Left renal cortex interstitium (tissue), 4 donors: ENCODE measurements around the gene PGAP3. TPM values are rescaled to one million over a fixed set of nuclear protein-coding genes. Genes with fewer than 3 reads are reported as not detected.

Experiments used
- DNase-seq, 4 donors: peaks; one replicate each; pipeline ENCODE4 v3.0.0-alpha.2; 2013; ENCODE audit warnings: low read depth in 4 of 4, low spot score in 2 of 4, missing footprints in 1 of 4
- polyA plus RNA-seq, 4 donors: library from polyadenylated mRNA; unstranded; fragments of 120-200 nt; gene quantifications; one replicate each; pipeline ENCODE4 v1.2.1, GENCODE V29; 2013; ENCODE audit not compliant: insufficient read length in 4 of 4

Gene PGAP3
- polyA plus RNA-seq, 4 donors = 36.7 to 48.7 (median 43.1) TPM

GRCh38 chr17:39625198-39625785, 62.6 kb downstream of the PGAP3 start:
- DNase-seq = no peak

- no peak for DNase-seq
These were observed 63.5 kb downstream of the PGAP3 start for GRCh38 chr17:39624313-39624712.

- DNase-seq = no peak
These were observed 64.4 kb downstream of the PGAP3 start for GRCh38 chr17:39623356-39623950.

GRCh38 chr17:39622380-39623006, 65.4 kb downstream of the PGAP3 start:
- no peak for DNase-seq

- DNase-seq = peak in 3 of 4 donors; percentile 69 to 77 (median 70)
These were observed 66.1 kb downstream of the PGAP3 start for GRCh38 chr17:39621523-39622379.

Other genes with a start within 250 kb of the PGAP3 start
- gene MED1, start 236.8 kb downstream of the PGAP3 start, polyA plus RNA-seq = 10 to 100 TPM; 47.0 to 54.9 (median 51.7) TPM
- 10 to 100 TPM; 40.6 to 70.5 (median 56.3) TPM for gene CDK12, start 226.6 kb downstream of the PGAP3 start, polyA plus RNA-seq
- gene NEUROD2, start 80.1 kb downstream of the PGAP3 start, polyA plus RNA-seq = under 1 TPM in 3 of 4 donors, not detected in 1; 0.03 to 0.07 (median 0.06) TPM
- 10 to 100 TPM; 10.9 to 19.8 (median 14.1) TPM for gene PPP1R1B, start 61.1 kb downstream of the PGAP3 start, polyA plus RNA-seq
- 10 to 100 TPM; 44.2 to 57.8 (median 47.0) TPM for gene STARD3, start 50.9 kb downstream of the PGAP3 start, polyA plus RNA-seq
- 1 to 10 TPM; 1.1 to 2.2 (median 1.7) TPM for gene TCAP, start 22.7 kb downstream of the PGAP3 start, polyA plus RNA-seq
- 1 to 10 TPM; 2.1 to 4.5 (median 2.7) TPM for gene PNMT, start 19.6 kb downstream of the PGAP3 start, polyA plus RNA-seq
- gene ERBB2, start 12.0 kb upstream of the PGAP3 start, polyA plus RNA-seq = 100 to 1,000 TPM; 173 to 226 (median 187) TPM
- gene MIEN1, start 42.5 kb upstream of the PGAP3 start, polyA plus RNA-seq = 10 to 100 TPM; 32.3 to 44.6 (median 36.6) TPM
- 10 to 100 TPM; 30.0 to 52.1 (median 37.1) TPM for gene GRB7, start 49.9 kb upstream of the PGAP3 start, polyA plus RNA-seq
- gene IKZF3, start 176.3 kb upstream of the PGAP3 start, polyA plus RNA-seq = under 1 TPM; 0.14 to 0.33 (median 0.25) TPM
- not detected for gene ZPBP2, start 180.1 kb upstream of the PGAP3 start, polyA plus RNA-seq
- gene GSDMB, start 230.6 kb upstream of the PGAP3 start, polyA plus RNA-seq = 10 to 100 TPM in 2 of 4 donors, 1 to 10 TPM in 2; 6.3 to 31.4 (median 19.2) TPM
- gene ORMDL3, start 239.5 kb upstream of the PGAP3 start, polyA plus RNA-seq = 100 to 1,000 TPM in 2 of 4 donors, 10 to 100 TPM in 2; 84.0 to 115 (median 96.1) TPM
- gene LRRC3C, start 239.7 kb upstream of the PGAP3 start, polyA plus RNA-seq = under 1 TPM in 1 of 4 donors, not detected in 3; 0.17 TPM